D341Med (cell line): Measurements from ENCODE around the gene NBAS.
A peak's percentile ranks its signal among the peaks of the same experiment; 100 is the strongest.

Experiments
- DNase-seq: peaks from one replicate; pipeline ENCODE4 v3.0.0; 2012; ENCODE audit warnings: low spot score

NBAS gene

GRCh38 chr2:15560988-15561573 lies at the start of gene NBAS:
NBAS (minus strand) TSS chr2:15561334; CDS start chr2:15561304, 30 bp downstream.
- DNase-seq: peak; percentile 86

GRCh38 chr2:15610430-15610952 lies 49.4 kb upstream of the NBAS start:
- DNase-seq: no peak

DNA sequence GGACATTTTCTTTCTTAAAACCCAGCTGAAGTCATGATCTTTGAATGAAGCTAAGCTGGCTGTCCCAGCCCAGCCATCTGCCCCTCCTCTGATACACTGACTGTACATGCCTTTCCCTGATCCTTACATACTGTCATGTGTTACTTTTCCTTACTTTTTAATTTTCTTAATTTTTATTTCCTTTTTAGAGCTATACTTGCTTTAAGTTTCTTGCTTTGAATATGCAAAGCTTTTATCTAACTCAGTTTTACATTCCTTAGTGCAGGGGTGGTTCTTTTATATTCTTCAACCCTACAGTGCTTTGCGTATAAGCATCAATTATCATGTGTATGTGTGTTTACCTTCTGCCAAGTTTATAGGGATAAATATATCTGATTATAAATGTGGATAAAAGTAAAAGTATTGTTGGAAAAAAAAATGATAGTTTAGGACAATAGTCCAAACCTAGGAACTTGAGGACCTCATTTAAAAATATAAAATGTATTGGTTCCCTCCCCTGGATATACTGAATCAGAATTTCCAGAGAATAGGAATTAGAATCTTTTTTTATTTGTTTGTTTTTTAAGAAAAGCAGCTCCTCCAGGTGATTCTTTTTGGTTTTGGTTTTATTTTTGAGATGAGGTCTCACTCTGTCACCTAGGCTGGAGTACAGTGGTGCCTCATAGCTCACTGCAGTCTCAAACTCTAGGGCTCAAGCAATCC lies 48.4 kb upstream of the NBAS start:
- DNase-seq: peak; percentile 30

- DNase-seq: no peak
Measured at GRCh38 chr2:15608392-15608761, 47.2 kb upstream of the NBAS start.

- DNase-seq: no peak
Measured at GRCh38 chr2:15607709-15608391, 46.7 kb upstream of the NBAS start.

GRCh38 chr2:15606481-15607441 lies 45.6 kb upstream of the NBAS start:
- no peak for DNase-seq

GRCh38 chr2:15605721-15606120 lies 44.6 kb upstream of the NBAS start:
- no peak for DNase-seq

GRCh38 chr2:15603948-15604347 lies 42.8 kb upstream of the NBAS start:
- no peak for DNase-seq

DNA sequence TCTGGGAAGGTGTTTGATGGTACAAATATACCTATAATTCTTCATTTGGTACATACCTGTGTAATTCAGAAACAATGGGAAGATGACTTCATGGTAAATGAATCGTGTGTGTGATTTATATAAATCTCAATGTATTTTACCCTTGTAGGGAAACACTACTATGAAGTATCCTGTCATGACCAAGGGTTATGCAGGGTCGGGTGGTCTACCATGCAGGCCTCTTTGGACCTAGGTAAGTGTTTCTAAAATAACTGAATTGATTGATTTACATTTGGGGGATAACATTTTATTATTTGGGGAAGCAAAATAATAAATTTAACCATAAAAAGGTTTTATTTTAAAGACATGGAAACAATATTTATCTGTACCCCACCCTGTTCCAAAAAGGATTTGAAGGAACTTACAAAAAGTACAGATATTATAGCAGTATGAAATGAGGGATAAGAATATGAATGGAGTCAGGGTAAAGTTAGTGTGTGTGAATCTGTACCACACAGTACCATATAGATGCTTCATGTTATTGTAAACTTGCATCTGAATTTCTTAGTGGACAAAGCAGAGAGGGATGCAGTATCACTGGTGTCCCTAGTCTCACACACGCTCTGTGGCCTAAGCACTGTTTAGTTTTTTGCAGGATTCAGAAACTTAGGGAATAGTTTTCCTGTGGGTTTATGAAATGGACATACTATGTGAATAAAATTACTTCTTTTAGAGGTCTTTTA lies 42.1 kb upstream of the NBAS start:
- DNase-seq: no peak

- DNase-seq: no peak
Measured at GRCh38 chr2:15602393-15602792, 41.3 kb upstream of the NBAS start.

DNA sequence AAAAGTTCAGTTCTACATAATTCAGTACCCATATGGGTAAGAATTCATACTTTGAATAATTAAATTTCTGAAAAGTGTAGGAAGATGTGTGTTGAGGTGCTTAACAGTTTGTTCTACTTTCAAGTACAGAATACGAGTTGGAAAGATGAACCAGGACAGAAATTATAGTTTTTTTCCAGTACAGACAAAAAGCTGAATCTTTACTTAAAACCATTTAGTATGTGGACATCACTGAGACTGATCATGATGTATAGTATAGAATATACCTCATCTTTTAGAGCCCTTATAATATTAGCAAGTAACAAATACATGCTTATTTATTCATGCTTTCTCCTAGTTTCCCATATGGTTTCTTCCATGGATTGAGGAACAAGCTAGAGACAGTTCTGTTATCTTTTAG lies 40.5 kb upstream of the NBAS start:
- no peak for DNase-seq

- DNase-seq: no peak
Measured at GRCh38 chr2:15599994-15600393, 38.9 kb upstream of the NBAS start.

DNA sequence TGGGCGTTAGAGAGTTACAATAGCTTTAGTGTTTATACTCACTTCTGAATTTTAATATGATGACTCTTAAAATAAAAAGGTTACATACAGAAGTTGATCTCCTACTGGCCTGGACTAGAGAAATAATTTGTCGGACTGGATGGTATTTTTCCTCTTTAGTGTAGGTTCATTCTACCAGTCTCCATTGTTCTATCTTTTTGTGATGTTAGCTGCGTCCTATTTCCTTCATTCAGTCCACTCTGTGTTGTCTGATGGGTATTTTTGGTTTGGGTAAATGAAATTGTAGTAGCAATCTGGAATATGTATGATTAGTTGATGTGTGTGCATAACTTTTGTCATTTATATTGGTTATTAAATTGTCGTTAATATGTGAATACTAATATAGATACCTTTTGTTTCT lies 35.8 kb upstream of the NBAS start:
- no peak for DNase-seq

DNA sequence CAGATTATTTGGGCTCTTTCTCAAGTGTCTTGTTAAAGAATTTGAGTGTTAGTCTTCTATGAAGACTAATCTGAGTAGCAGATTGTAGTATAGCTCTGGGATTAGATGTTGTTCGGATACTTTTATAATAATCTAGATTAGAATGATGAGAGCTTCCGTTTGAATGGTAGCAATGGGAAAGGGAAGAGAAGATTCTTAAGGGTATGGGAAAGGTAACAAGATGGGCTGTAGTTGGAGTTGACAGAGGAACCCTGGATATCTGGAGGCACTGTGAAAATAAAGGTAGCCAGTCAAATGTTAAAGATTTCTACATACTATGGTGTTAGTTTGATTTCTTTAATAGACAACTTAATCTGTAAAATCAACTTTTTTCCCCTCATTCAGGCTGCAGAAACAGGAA lies 35.2 kb upstream of the NBAS start:
- no peak for DNase-seq

GRCh38 chr2:15595936-15596335 lies 34.8 kb upstream of the NBAS start:
- no peak for DNase-seq

GRCh38 chr2:15595342-15595905 lies 34.3 kb upstream of the NBAS start:
- no peak for DNase-seq

- DNase-seq: no peak
Measured at GRCh38 chr2:15594291-15595256, 33.4 kb upstream of the NBAS start.

DNA sequence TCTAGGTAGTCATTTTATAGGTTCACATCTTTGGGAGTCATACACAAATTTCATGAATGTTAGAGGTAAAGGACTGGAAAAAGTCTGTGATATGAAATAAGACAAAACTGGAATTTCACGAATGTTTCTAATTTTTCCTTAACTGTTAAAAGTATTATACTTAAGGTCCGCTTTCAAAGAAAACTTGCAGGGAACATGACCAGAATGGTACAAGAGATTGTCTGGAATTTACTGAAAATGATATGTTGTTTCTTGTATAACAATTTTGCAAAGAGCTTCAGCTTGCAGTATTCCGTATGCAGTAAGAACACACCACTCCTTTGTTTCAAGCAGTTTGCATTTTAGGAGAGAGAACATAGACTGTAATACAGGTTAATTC lies 32.2 kb upstream of the NBAS start:
- no peak for DNase-seq

GRCh38 chr2:15591692-15592463 lies 30.7 kb upstream of the NBAS start, which contains the start of gene DDX1:
DDX1 (plus strand) TSS chr2:15591868; CDS start chr2:15591934, 66 bp downstream.
- peak; percentile 88 for DNase-seq
